COLO829 (cell line): ENCODE data around the gene CAMTA2.
"Not testable (repeated sequence)": the region's sequence is repeated elsewhere in the genome, so short reads cannot be mapped to it uniquely, and the experiment has no call there.

Experiments used
- DNase-seq: peaks from one replicate; pipeline ENCODE4 v3.0.0; 2012; ENCODE audit warnings: low spot score

Gene CAMTA2

DNA sequence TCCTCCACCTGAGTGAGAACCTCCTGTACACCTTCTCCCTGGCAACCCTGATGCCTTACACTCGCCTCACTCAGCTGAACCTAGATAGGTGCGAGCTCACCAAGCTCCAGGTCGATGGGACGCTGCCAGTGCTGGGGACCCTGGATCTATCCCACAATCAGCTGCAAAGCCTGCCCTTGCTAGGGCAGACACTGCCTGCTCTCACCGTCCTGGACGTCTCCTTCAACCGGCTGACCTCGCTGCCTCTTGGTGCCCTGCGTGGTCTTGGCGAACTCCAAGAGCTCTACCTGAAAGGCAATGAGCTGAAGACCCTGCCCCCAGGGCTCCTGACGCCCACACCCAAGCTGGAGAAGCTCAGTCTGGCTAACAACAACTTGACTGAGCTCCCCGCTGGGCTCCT is 54.7 kb downstream of the CAMTA2 start:
- no peak for DNase-seq

GRCh38 chr17:4931963-4932362 is 55.5 kb downstream of the CAMTA2 start, which contains the start of gene GP1BA:
TSS of gene GP1BA (plus strand) at chr17:4932277. CDS start at chr17:4932605, 328 bp downstream.
- DNase-seq: no peak

- no peak for DNase-seq
Observed at GRCh38 chr17:4928881-4929280, 58.6 kb downstream of the CAMTA2 start.

GRCh38 chr17:4926577-4927335 is 60.7 kb downstream of the CAMTA2 start:
- not testable (repeated sequence) for DNase-seq

DNA sequence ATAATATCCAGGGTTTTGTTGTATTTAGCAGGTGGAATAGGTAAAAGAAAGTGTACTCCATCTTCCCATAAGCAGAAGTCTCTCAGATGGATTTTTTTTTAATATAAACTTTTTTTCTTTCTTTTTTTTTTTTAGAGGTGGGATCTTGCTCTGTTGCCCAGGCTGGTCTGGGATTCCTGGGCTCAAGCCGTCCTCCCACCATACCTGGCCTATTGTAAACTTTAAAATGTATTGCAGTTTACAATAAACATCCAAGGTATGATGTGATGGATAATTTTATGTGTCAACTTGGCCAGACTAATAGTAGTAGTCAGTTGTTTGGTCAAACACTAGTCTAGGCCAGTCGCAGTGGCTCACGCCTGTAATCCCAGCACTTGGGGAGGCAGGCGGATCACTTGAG is 66.2 kb downstream of the CAMTA2 start:
- no peak for DNase-seq

DNA sequence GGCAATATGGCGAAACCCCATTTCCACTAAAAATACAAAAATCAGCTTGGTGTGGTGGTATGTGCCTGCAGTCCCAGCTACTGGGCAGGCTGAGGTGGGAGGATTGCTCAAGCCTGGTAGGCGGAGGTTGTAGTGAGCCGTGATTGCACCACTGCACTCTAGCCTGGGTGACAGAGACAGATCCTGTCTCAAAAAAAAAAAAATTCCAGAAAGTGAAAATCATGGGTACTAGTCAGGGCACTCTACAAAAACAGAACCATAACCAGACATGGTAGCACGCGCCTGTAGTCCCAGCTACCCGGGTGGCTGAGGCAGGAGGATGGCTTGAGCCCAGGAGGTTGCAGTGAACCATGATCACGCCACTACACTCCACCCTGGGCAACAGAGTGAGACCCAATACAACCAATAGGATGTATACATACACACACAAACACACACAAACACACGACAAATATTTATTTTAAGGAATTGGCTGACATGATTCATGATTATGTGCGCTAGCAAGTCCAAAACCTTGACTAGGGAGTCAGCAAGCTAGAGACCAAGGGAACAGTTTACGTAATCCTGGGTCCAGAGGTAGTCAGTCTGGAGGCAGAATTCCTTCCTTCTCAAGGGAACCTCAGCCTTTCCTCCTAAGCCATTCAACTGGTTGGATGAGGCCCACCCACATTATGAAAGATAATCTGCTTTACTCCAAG is 67.0 kb downstream of the CAMTA2 start:
- no peak for DNase-seq

- DNase-seq: no peak
Observed at GRCh38 chr17:4919511-4920047, 67.9 kb downstream of the CAMTA2 start.
